ENCODE measurements around the gene ACOT7.

- TF ChIP-seq POLR2A (IDR thresholded peaks at IDR 0.05), result no peak
- TF ChIP-seq, protein P1, sequence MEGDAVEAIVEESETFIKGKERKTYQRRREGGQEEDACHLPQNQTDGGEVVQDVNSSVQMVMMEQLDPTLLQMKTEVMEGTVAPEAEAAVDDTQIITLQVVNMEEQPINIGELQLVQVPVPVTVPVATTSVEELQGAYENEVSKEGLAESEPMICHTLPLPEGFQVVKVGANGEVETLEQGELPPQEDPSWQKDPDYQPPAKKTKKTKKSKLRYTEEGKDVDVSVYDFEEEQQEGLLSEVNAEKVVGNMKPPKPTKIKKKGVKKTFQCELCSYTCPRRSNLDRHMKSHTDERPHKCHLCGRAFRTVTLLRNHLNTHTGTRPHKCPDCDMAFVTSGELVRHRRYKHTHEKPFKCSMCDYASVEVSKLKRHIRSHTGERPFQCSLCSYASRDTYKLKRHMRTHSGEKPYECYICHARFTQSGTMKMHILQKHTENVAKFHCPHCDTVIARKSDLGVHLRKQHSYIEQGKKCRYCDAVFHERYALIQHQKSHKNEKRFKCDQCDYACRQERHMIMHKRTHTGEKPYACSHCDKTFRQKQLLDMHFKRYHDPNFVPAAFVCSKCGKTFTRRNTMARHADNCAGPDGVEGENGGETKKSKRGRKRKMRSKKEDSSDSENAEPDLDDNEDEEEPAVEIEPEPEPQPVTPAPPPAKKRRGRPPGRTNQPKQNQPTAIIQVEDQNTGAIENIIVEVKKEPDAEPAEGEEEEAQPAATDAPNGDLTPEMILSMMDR (IDR thresholded peaks at IDR 0.05), result no peak
These were observed 35.4 kb downstream of the ACOT7 start for GRCh38 chr1:6358144-6358624.

Measured in testis (tissue), 2 donors.